Activated naive CD4-positive, alpha-beta T cell treated with anti-CD3 and anti-CD28 coated beads, Interleukin-2, amount 50 U/mL, for 72 hours (primary cell): ENCODE measurements around the gene CHRNA9. TPM values are rescaled to one million over a fixed set of nuclear protein-coding genes. Genes with fewer than 3 reads are reported as not detected.
"Not testable (repeated sequence)": the region's sequence is repeated elsewhere in the genome, so short reads cannot be mapped to it uniquely, and the experiment has no call there.

Experiments
- ATAC-seq, 2 donors: fragments of 150-1000 bp; cut with Tn5 transposase; 2 replicates each; pipeline ENCODE4 v1.10.0; 2021; ENCODE audit warnings: mild to moderate bottlenecking in 2 of 2, moderate library complexity in 2 of 2
- DNase-seq, 2 donors: peaks; one replicate each; pipeline ENCODE4 v3.0.0; 2021 to 2022; ENCODE audit warnings: low spot score in 2 of 2
- H3K27ac Mint-ChIP-seq, 2 donors: one replicate each; pipeline ENCODE4 v1.8.0; 2022; ENCODE audit warnings: mild to moderate bottlenecking in 2 of 2, mixed read lengths in 2 of 2
- H3K36me3 Mint-ChIP-seq, 2 donors: one replicate each; pipeline ENCODE4 v1.8.0; 2022; ENCODE audit warnings: mixed read lengths in 2 of 2
- H3K9me3 Mint-ChIP-seq, 2 donors: one replicate each; pipeline ENCODE4 v1.8.0; 2022; ENCODE audit warnings: mixed read lengths in 2 of 2
- total RNA-seq, 2 donors: library from RNA; stranded (reverse); gene quantifications; one replicate each; pipeline ENCODE4 v1.2.3, GENCODE V29; 2022

Gene CHRNA9, protein sequence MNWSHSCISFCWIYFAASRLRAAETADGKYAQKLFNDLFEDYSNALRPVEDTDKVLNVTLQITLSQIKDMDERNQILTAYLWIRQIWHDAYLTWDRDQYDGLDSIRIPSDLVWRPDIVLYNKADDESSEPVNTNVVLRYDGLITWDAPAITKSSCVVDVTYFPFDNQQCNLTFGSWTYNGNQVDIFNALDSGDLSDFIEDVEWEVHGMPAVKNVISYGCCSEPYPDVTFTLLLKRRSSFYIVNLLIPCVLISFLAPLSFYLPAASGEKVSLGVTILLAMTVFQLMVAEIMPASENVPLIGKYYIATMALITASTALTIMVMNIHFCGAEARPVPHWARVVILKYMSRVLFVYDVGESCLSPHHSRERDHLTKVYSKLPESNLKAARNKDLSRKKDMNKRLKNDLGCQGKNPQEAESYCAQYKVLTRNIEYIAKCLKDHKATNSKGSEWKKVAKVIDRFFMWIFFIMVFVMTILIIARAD
- not detected for total RNA-seq

- ATAC-seq (no peak), DNase-seq (no peak)
- H3K36me3 Mint-ChIP-seq = no peaks in the 10 kb centered on the region
- H3K27ac Mint-ChIP-seq = no peak within 1 kb of the TSS
- H3K9me3 Mint-ChIP-seq = peaks cover 0 to 4% of the 10 kb centered on the region in 2 donors
Observed at GRCh38 chr4:40334591-40335524, at the start of gene CHRNA9. Gene CHRNA9 (plus strand): TSS chr4:40335333. CDS start chr4:40335468, 135 bp downstream.

GRCh38 chr4:40285692-40286091 lies 49.4 kb upstream of the CHRNA9 start:
- H3K36me3 Mint-ChIP-seq = peaks cover 13 to 50% of the 10 kb centered on the region in 2 donors
- DNase-seq (no peak), ATAC-seq (no peak)
- peaks cover 8 to 22% of the 10 kb centered on the region in 2 donors for H3K9me3 Mint-ChIP-seq
- H3K27ac Mint-ChIP-seq = peak overlapping the region in 1 of 2 donors; percentile 26

DNA sequence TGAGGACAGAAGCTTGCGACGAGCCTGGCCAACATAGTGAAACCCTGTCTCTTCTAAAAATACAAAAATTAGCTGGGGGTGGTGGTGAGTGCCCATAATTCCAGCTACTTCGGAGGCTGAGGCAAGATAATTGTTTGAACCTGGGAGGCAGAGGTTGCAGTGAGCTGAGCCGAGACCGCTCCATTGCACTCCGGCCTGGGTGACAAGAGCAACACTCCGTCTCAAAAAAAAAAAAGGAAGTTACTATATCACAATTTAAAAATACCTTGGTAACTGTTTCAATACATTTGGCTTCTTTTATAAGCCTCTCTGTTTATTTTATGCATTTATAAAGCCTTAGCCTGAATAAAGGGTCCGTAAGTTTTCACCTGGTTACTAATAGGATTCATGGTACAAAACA lies 46.6 kb upstream of the CHRNA9 start:
- H3K36me3 Mint-ChIP-seq = peaks cover 9 to 32% of the 10 kb centered on the region in 2 donors
- H3K27ac Mint-ChIP-seq = peak overlapping the region; percentile 75 to 76
- ATAC-seq (no peak), DNase-seq (no peak)
- H3K9me3 Mint-ChIP-seq = peaks cover 10 to 15% of the 10 kb centered on the region in 2 donors

DNA sequence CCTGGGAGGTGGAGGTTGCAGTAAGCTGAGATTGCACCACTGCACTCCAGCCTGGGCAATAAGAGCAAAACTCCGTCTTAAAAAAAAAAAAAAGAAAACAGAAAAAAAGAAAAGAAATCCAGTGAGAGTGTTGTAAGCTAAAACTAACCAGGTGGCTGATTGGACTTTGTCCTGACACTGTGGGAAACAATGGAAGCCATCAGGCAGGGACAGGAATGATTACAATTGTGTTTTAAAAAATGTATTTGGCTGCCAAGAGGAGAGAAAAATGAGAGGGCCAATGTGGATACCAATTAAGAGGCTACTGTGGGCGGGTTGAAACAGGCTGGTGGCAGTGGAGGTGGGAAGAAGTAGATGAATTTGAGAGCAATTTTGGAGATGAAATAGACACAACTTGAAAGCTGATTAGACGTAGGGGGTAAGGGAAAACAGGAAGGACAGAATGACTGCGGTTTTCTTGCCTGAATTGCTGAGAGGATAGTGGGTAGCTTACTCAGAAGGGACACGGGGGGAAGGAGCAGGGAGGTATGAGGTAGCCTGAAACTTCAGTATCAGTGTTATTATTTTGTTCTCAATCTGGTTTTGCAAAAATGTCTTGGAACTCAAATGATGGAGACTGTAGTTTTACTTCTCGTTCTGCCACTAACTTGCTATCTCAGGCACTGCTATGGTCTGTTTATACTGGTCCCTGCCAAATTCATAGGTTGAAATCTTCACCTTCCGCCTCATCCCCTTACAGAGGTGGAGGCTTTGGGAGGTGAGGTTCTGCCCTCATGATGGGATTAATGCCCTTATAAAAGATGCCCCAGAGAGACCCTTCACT lies 45.6 kb upstream of the CHRNA9 start:
- H3K27ac Mint-ChIP-seq = peak overlapping the region; percentile 75 to 76
- H3K9me3 Mint-ChIP-seq = peaks cover 7 to 12% of the 10 kb centered on the region in 2 donors
- peak in 1 of 2 donors; percentile 25 for DNase-seq
- ATAC-seq = peak; percentile 83 to 93
- peaks cover 3 to 26% of the 10 kb centered on the region in 2 donors for H3K36me3 Mint-ChIP-seq

DNA sequence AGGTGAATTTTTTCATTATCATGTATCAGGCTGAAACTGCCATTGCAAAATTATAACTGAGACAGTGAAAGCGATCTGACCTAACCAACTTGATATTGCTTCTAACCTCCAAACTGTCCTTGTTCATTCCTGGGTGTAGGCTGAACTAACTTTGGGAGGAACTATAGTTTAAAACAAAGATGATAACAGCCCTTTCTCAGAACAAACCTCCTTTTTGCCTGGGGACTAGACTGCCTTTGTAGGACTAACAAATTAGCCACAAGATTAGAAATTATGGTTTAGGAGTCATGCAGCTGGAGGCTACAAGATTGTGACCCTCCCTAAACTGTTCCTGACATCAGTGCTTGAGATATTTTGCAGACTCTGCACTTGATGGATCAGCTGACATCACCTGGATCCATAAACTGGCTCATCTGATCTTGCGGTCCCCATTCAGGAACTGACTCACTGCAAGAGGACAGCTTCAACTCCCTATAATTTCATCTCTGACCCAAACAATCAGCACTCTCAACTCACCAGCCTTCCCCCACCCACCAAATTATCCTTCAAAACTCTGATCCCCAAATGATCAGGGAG lies 44.4 kb upstream of the CHRNA9 start:
- peak; percentile 21 to 48 for ATAC-seq
- peaks cover 0 to 20% of the 10 kb centered on the region in 2 donors for H3K36me3 Mint-ChIP-seq
- not testable (repeated sequence) for DNase-seq, H3K9me3 Mint-ChIP-seq
- peak overlapping the region in 1 of 2 donors; percentile 76 for H3K27ac Mint-ChIP-seq

DNA sequence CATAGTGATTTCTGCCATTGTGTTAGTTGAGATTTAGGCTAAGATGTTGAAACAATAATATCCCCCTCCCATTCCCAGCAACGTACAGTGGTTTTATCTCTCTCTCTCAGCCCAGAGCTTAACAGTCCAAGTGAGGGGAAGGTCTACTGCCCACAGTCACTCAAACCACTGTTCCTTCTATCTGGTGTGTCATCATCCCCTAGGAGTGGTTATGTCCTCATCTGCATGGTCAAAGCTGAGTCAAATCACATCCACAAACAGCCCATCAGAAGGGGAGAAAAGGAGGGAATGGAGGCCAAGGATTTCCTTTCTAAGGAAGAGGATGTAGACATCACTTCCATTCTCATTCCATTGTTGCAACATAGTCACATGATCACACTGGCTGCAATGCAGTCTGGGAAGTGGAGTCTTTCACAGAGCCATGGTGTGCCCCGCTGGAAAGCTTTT lies 42.8 kb upstream of the CHRNA9 start:
- Mint-ChIP-seq H3K36me3 (peaks cover 2 to 15% of the 10 kb centered on the region in 2 donors), H3K9me3 (peaks cover 5 to 9% of the 10 kb centered on the region in 2 donors), H3K27ac (peak overlapping the region in 1 of 2 donors; percentile 38)
- DNase-seq (no peak), ATAC-seq (peak in 1 of 2 donors; percentile 75)

GRCh38 chr4:40294339-40294738 lies 40.8 kb upstream of the CHRNA9 start:
- Mint-ChIP-seq H3K27ac (no peak overlapping the region), H3K36me3 (peaks cover 5 to 9% of the 10 kb centered on the region in 2 donors), H3K9me3 (peaks cover 9 to 10% of the 10 kb centered on the region in 2 donors)
- no peak for DNase-seq
- no peak for ATAC-seq

DNA sequence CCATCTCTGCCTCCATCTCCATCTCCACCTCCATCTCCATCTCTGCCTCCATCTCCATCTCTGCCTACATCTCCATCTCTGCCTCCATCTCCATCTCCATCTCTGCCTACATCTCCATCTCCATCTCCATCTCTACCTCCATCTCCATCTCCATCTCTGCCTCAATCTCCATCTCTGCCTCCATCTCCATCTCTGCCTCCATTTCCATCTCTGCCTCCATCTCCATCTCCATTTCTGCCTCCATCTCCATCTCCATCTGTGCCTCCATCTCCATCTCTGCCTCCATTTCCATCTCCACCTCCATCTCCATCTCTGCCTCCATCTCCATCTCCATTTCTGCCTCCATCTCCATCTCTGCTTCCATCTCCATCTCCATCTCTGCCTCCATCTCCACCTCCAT lies 40.1 kb upstream of the CHRNA9 start:
- not testable (repeated sequence) for ATAC-seq, H3K27ac Mint-ChIP-seq, H3K9me3 Mint-ChIP-seq, DNase-seq, H3K36me3 Mint-ChIP-seq

GRCh38 chr4:40295572-40295971 lies 39.6 kb upstream of the CHRNA9 start:
- no peak overlapping the region for H3K27ac Mint-ChIP-seq
- peaks cover 9 to 10% of the 10 kb centered on the region in 2 donors for H3K9me3 Mint-ChIP-seq
- ATAC-seq (no peak), DNase-seq (no peak)
- peaks cover 5 to 9% of the 10 kb centered on the region in 2 donors for H3K36me3 Mint-ChIP-seq

DNA sequence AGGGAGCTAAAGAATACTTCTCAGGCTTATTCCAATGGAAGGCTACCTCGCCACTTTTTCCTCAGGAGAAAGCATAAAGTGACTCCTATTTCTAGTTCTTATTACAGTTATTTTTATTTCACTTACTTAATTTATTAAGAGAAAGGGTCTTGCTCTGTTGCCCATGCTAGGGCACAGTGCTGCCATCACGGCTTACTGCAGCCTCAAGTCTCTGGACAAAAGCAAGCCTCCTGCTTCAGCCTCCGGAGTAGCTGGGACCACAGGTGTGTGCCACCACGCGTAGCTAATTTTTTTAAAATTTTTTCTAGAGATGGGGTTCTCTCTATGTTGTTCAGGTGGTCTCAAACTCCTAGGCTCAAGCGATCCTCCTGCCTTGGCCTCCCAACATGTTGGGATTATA lies 36.0 kb upstream of the CHRNA9 start:
- peaks cover 5 to 9% of the 10 kb centered on the region in 2 donors for H3K9me3 Mint-ChIP-seq
- no peak overlapping the region for H3K27ac Mint-ChIP-seq
- DNase-seq (no peak), ATAC-seq (no peak)
- H3K36me3 Mint-ChIP-seq = peaks cover 6 to 11% of the 10 kb centered on the region in 2 donors

GRCh38 chr4:40299811-40300292 lies 35.3 kb upstream of the CHRNA9 start:
- no peak for ATAC-seq
- no peak for DNase-seq
- H3K36me3 Mint-ChIP-seq = peaks cover 12 to 15% of the 10 kb centered on the region in 2 donors
- peaks cover 5 to 14% of the 10 kb centered on the region in 2 donors for H3K9me3 Mint-ChIP-seq
- H3K27ac Mint-ChIP-seq = no peak overlapping the region

DNA sequence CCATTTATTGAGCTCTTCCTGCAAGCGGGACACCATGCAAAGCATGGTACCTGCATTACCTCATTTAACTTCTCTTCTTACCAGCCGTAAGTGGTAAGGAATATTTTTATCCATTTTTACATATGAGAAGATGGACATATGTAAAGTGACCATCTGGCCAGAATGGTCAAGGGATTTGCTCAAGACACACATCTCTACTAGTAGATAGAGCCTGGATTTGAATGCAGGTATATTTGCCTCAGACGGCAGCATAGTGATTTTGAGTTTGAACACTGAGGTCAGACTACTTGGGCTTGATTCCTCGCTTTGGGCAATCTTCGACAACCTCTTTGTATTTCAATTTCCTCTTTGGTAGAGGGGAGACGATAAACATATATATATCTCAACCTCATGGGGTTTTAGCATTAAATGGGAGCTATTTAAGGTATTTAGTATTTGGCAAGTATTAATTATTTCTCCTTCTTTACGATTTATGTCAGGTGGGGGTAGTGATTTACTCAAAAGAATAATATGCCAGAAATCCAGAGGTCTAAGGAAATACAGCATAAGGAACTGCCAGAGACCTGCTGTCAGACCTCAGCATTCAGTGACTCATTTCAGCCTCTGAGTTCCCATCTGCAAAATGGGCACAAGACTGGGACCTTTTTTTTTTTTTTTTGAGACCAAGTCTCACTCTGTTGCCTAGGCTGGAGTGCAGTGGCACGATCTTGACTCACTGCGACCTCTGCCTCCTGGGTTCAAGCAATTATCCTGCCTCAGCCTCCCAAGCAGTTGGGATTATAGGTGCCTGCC lies 34.6 kb upstream of the CHRNA9 start:
- peaks cover 16 to 20% of the 10 kb centered on the region in 2 donors for H3K36me3 Mint-ChIP-seq
- peaks cover 5 to 15% of the 10 kb centered on the region in 2 donors for H3K9me3 Mint-ChIP-seq

DNA sequence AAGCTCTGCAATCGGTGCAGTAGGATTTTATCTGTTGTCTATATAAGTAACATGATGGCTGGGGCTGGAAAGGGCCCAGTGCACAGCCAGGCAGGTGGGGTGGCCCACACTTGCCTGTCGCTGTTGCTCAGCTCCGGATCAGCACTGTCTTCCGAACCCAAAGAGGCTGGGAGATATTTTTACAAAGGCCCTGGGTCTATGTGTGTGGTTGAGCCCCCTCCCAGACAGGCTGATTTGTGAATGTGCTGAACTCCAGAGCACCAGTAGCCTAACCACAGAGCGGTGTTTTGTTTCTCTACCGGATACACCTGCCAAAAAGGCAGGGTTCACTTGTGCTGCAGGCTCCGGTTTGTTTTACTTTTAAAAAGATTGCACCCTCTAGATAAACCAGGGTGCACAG lies 33.5 kb upstream of the CHRNA9 start:
- H3K9me3 Mint-ChIP-seq = peaks cover 5 to 15% of the 10 kb centered on the region in 2 donors
- DNase-seq = peak in 1 of 2 donors; percentile 48
- ATAC-seq = peak; percentile 43 to 76
- H3K36me3 Mint-ChIP-seq = peaks cover 16 to 20% of the 10 kb centered on the region in 2 donors
- peak overlapping the region; percentile 76 to 88 for H3K27ac Mint-ChIP-seq

More for the DNA sequence above, 34.6 kb upstream of the CHRNA9 start:
- no peak for DNase-seq
- H3K27ac Mint-ChIP-seq = peak overlapping the region in 1 of 2 donors; percentile 76
- peak in 1 of 2 donors; percentile 40 for ATAC-seq

DNA sequence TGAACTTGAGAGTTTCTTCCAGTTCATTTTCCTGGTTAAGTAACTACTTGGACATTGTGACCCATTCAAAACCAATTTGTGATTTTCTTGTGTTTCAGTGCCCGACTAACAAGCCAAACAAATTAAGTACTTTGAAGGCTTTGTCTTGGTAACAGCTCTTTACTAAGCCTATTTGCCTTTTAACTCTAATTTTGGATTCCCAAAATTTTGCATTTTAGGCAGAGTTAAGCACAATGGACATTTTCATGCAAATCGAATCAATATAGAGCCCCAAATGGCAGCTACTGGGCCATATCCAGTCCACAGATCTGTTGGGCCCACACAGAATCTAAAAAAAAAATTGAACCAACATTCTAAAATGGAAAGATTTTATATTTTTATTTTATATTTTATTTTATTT lies 31.4 kb upstream of the CHRNA9 start:
- DNase-seq (no peak), ATAC-seq (no peak)
- Mint-ChIP-seq H3K27ac (no peak overlapping the region), H3K9me3 (peaks cover 5 to 10% of the 10 kb centered on the region in 2 donors), H3K36me3 (peaks cover 14 to 16% of the 10 kb centered on the region in 2 donors)
